GM18873 (cell line): ENCODE data around the gene VASN.
A peak's percentile ranks its signal among the peaks of the same experiment; 100 is the strongest.

Experiments
- ATAC-seq: cut with Tn5 transposase; IDR thresholded peaks from one replicate; pipeline ENCODE4 v1.9.1; 2021; ENCODE audit warnings: mild to moderate bottlenecking, moderate library complexity, moderate number of reproducible peaks; ENCODE audit not compliant: unreplicated experiment, low FRiP score

VASN gene

DNA sequence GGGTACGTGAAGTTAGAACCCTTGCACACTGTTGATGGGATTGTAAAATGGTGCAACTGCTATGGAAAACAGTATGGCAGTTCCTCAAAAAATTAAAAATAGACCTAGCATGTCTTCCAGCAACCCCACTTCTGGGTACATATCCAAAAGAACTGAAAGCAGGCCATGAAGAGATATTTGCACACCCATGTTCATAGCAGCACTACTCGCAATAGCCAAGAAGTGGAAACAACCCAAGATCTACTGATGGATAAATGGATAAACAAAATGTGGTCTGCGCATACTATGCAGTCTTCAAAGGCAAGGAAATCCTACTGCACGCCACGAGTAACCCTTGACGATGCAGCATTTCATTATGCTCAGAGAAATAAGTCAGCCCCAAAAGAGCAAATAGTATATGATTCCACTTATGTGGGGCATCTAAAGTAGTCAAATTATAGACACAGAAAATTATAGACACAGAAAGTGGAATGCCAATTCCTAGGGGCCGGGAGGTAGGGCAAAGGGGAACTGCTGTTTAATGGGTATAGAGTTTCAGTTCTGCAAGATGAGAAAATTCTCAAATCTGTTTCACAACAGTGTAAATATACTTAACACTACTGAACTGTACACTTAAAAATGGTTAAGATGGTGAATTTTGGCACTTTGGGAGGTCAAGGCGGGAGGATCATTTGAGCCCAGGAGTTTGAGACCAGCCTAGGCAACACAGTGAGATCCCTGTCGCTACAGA, 27.5 kb downstream of the VASN start:
- no peak for ATAC-seq

DNA sequence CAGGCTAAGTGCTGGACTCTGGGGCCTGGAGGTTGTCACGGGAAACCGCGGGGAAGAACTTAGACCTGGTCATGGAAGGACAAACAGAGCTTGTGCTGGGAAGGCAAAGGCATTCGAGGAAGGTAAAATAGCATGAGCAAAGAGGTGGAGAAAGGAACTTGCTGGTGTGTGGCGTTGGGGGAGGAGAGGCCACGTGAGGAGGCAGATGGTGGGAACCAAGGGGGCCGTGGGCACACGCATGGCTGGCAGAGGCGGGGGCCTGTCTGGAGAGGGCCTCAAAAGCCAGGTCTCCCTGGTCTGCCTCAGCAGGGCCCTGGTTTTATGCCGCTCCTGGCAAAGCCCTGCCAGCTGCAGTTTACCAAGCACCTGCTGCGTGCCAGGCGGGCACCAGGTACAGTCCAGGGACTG, 29.4 kb downstream of the VASN start:
- no peak for ATAC-seq

DNA sequence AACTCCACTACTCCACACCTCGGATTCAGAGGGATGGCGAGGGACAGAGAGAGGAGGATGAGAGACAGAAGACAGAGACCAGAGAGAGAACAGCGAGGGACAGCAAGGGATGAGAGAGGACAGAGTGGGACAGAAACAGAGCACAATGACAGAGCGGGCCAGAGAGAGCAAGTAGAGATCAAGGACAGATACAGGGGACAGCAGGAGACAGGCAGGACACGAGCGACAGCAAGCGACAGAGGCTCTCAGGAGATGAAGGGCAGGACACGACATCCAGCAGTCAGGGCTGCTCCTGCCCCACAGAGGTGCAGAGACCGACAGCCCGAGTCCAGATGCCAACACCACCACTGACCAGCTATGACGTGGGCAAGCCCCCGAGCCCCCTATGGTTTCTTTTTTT, 29.9 kb downstream of the VASN start:
- ATAC-seq = no peak

DNA sequence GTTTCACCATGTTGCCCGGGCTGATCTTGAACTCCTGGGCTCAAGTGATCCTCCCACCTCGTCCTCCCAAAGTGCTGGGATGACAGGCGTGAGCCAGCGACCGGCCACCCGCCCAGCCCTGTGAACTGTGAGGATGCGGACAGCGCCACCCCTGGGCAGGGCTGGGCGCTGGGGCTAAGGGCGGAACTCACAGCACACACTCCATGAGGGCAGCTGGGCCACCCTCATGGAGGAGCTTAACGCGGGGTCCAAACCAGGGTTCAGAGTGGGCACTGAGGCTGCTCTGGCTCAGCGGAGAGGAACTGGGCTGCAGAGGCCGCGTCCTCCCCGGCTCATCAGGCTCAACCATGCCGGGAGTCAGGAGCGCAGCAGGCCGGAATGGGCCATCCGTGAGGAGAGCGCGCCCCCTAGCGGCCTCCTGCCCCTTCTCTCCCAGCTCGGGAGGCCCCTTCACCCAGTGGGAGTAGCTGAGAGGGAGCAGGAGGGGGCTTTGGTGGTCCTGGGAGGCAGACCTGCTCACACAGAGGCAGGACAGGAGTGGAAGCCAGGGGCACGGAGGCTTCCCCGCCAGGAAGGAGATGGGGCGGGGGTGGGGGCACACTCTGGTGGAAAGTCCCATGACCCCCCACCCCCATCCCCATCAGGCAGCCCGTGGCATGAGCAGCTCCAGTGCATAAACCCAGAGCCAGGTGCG, 30.9 kb downstream of the VASN start:
- no peak for ATAC-seq

DNA sequence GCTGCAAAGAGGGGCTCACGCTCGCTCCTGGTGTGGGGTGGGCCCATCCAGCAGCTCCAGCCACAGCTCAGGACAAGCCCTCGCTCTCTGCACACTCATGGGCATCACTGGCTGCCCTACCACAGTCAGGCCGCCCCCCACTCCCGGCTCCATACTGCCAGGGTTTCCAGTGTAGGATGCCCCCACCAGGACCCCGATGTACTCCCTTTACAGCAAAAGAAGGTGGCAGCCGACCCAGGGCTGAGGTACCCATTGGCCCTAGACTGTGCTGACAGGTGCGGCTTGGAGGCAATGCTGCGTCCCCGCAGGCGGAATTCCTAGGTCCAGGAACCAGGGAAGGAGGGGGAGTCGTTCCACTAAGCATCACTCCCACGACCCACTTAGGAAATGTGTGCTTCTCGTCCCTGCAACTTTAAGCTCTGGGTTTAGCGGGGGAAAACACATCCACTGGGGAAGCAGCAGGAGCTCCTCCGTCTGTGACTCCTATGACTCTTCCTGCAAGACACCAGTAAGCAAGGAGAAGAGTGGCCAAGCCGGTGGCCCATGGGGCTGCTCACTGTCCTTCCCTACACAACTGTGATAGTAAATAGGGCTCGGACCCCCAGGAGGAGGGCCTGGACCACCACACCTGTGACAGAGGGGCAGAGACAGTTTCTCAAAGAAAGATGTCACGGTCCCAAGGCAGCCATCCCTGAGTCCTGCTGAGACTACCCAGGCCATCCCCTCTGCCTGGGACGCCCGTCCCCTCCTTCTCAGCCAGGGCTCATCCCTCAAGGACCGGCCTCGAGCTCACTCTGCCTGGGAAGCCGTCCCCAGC, 31.7 kb downstream of the VASN start:
- ATAC-seq = no peak

DNA sequence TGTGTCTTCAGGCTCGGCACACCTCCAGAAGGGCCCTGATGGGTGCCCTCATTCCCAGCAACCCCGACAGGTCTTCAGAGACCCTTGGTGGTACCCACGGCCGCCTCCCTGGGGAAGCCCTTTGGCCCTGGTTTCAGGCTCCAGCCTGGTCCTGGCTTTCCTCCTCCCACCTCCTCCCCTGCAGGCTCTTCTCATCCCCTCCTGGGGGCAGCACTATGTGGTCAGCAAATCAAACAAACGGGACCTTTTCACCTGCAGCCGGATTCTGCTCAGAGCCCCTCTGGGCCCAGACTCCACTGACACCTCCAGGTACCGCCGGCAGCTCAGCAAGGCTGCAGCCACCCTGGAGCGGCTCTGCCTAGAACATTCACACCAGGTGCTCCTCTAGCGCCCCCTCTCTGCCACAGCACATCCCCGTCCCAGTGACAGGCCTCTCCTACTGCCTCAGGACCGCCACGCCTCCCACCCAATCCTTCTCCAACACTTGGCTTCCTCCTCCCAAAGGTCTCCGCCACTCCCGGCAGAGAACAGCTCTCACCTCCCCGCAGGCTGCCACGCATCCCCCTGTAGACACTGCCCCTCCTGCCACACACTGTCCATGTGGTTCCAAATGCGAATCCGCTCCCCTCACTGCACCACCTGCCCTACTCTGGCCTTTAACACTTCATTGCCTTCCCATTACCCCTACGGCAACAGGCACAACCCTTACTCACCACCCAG, 32.8 kb downstream of the VASN start:
- no peak for ATAC-seq

DNA sequence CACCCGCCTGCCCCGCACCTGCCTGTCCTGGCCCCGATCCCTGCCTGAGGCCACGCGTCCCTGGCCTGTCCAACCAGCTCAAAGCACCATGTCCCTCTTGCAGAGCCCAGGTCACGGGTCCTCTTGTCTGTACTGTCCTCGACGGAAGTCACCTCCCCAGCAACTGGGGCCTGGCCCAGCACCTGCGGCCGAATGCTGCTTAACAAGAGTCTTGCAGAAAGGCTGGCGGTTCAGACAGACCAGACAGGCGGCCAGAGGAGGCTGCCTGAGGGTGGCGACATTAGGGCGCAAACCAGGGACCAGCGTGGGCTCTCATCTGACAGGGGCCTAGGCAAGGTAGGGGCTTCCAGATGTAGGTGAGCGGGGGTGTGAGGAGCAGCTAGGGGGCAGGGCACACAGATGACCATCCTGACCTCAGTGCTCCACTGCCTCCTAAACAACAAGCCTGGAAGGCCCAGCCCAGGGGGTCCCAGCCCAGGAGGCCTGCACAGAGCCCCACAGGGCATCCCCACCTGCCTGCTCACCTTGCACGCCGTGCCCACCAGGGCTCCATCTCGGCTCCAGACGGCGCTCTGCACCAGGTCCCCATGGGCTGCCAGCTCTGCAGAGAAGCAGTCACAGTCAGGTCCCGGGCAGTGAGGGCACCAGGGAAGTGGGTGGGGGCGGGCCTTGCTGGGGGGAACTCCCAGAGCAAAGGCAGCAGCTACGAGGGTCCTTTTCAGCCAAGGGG, 33.5 kb downstream of the VASN start:
- no peak for ATAC-seq

DNA sequence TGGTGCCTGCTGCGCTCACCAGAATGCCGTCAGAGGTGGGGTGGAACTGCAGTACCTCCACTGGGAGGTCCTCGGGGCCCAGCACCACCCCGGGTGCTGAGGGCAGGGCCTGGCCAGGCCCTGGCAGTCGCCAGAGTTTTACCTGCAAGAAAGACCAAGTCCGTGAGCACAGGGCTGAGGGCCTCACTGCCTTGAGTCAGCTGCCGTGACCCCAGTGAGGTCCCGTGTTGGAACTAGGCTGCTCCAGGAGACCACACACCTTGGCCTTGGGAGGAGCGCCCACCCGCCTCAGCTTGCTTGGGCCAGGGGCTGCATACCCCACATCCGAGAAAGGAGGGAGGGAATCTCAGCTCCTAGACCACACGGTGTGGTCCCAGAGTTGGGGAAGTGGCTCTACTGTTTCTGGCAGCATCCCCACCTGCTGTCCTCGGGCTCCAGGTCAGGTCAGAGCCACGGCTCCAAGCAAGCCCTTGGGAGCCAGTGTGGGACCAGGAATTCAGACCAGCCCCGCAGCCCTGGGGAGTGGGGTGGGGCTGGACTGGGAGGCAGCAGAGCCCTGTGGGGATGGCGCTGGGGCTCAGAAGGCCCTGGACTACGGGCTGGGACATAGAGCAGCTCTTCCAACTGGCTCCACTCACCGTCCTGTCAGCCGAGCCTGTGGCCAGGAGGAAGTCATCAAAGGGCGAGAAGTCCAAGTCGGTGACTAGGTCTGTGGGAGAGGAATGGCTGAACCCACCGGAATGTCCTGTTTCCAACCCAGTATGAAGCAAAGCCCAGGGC, 36.1 kb downstream of the VASN start:
- ATAC-seq = no peak

DNA sequence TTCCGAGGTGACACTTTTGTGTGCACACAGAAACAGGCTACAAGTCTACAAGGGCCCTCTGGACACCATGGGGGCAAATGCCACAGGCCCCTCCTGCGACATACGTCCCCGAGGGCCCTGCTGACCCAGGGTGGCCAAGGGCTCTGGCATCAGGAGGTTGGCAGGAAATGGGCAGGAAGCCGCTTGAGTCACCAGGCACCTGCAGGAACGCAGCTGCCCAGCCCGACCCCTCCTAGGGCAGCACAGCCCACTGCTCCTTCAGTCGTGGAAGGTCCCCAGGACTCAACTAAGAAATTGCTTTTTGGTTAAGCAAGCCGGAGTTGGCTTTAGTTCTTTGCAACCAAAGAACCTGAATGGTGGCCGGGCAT, 36.7 kb downstream of the VASN start:
- ATAC-seq = no peak

DNA sequence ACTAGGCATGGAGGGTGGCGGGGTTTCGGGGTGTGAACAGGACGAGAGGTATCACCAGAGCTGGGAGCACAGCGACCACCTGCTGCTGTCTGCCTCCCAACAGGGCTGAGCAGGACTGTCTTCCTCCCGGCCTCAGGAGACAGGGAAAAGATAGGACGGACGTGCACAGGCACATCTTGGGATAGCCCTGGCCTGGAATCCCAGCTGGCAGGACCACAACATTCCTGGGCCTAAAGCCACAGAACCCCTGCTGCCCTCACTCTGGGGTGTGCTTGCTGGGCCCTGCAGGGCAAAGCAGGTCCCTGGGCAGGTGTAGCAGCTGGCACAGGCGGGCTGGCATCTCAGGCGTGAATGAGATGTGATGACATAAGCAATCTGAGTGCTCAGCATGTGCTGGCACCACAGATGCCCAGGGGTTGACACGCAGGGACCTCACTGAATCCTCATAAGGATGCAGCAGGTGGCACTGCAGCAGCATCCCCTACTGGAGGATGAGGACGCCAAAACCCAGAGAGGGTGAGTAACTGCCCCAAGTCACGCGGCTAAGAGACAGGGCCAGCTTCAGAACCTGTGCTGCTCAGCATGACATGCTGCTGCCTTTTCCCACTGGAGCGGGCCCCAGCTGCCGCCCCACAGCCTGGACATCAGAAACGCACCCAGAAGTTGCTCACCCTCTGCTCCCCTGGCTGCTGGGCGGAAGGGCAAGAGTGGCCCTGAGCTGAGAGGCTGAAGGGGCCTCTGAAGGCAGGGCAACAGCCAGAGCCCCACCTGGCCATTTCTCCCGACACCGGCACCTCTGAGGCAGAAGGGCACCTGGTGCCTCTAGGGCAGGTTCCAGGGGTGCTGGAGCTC, 37.7 kb downstream of the VASN start:
- ATAC-seq = no peak

DNA sequence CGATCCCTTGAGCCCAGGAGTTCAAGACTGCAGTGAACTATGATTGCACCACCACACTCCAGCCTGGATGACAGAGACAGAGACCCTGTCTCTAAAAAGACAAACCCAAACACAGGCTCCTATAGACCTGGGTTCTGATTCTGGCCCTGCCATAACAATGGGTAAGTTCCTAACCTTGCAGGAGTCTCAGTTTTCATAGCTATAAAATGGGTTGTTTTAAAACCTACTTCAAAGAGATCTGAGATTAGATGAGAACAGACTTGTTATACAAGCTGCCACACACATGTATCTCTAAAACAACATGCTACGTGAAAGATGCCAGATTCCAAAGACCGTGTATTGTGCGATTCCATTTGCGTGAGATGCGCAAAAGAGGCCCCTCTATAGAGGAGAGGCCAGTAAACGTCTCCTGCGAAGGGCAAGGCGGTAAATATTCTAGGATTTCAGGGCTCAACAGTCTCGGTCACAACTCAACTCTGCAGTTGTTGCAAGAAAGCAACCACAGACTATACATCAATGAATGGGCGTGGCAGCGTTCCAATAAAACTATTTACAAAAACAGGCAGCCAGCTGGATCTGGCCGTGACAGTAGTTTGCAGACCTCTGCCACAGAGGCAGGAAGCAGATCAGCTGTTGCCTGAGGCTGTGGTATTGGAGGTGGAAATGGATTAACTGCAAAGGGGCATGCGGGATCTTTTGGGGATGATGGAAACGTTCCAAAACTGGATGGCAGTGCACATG, 38.9 kb downstream of the VASN start:
- ATAC-seq = no peak

DNA sequence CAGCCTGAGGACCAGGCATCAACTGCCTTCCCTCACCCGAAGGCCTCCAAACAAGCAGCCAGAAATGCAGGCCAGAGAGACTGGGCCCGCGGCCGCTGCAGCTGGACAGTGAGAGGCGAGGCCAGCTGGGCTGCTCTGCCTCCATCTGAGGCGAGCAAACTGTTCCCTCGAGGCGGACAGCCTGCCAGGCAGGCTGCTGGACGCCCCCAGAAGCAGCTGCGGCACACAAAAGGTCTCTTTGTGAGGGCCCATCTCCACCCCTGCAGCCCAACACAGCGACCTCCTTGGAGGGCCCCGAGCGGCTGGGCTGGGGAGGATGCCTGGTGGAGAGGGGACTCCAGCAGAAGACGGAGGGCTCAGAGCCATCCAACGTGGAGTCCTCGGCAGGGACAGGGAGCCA, 40.0 kb downstream of the VASN start:
- ATAC-seq = no peak

DNA sequence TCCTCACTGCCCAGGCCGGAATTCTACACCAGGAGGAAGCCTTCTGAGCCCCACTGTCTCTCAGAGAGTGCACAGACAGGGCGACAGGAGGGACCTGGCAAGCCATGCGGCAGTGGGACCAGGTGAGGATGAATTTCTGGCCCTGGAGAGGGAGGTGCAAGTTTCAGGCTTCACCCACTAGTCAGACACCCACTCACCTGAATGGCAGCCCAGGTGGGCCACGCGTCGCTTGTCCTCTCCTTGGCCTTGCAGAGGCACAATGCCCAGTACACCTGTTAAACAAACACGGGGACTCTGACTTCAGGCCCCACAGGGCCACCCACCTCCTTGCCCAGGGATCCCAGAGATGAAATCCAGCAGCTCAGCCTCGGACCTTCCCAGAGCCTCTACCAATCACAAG, 40.5 kb downstream of the VASN start:
- ATAC-seq = no peak

DNA sequence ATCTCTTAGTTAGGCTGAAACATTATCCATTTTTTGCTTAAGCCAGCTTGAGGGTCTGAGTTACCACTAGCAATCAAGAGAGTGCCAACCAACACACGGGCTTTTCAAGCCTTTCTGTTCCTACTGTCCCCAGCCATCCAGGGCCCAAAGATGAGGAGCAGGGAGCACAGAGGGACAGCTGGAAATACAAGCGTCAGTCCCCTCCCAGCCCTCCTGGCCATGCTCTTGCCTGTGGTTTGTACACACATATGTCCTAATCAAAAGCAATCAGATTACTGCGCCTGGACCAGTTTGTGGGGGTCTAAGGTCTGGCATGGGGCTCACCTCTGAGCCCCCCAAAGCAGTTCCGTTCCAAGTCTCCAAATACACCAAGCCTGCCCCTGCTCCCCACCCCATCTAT, 41.2 kb downstream of the VASN start:
- no peak for ATAC-seq

DNA sequence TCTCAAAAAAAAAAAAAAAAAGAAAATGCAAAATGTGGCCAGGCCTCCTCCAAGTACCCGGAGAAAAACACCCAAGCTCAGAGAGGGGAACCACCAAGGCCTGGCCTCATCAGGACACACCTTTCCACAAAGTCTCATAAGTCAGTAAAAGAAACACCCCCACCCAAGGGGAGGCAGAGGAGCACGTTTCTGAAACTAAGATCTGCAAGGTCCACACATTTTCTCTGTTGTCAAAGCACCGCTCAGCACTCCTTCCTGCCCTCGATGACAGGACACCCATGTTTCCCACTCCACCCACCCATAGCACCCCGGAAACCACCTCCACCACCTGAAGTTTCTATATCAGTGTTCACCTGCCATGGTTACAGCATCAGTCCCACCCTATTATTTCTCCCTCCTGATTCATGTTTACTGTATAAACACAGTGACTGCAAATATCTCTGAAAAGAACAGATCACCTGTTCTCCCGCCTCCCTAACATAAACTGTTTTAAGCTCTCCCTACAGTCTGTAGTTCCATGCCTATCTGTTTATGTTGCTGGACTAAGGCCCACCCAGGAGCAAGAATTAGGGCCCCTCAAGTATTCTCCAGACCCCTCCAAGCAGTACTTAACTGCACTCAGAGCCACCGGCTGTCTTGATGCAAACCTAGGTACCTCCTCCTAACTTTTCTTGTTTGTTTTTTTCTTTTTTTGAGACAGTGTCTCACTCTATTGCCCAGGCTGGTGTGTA, 42.7 kb downstream of the VASN start:
- ATAC-seq = peak; percentile 71

DNA sequence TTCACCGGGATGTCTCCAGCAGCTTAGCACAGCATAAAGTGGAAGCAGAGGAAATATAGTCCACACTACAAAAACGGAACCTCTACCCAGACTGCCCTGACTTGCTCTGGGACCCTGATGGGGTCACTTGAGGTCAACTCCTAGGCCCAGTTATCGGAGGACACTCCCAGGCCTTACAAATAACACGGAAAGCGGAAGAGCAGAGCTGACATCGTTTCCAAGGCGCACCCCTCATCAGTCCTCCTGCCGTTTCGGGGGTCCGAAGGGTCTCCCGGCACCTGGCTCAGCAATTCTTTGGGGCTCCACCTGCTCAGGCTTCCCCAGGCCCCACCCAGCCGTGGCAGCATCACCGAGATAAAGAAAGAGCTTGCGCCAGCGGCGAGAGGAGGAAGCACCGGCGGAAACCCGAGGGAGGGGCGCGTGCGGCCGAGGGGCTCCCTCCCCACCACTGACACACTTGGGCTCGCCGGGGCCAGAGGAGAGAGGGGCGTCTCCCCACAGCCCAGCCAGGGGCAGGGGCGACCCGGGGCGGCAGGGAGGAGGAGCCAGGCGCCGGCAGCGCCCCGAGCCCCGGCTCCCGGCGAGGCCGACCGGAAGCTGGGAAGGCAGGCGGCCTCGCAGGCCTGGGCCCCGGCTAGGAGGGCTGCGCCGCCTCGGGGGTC, 44.0 kb downstream of the VASN start:
- ATAC-seq = no peak
